Coronary artery (tissue), 2 donors: Measurements from ENCODE around the gene TANGO2.

Source experiments
- DNase-seq: peaks from one replicate; pipeline ENCODE4 v3.0.0-alpha.2; 2017; ENCODE audit warnings: low spot score
- H3K27ac ChIP-seq, 2 donors: fragments of 200-600 bp; sonication (generic); one replicate each; pipeline ENCODE4 v1.5.1; 2016 to 2019
- H3K4me3 ChIP-seq: fragments of 200-600 bp; sonication (generic); 2 replicates; pipeline ENCODE4 v1.5.1; 2016; ENCODE audit warnings: mild to moderate bottlenecking, moderate library complexity
- CTCF ChIP-seq: fragments of 200-600 bp; sonication (generic); IDR thresholded peaks from one replicate; pipeline ENCODE4 v1.5.1; 2019; ENCODE audit warnings: antibody characterized with exemption

TANGO2 gene

GRCh38 chr22:20093418-20094196 is 72.7 kb downstream of the TANGO2 start:
- Histone ChIP-seq H3K4me3 (no peak overlapping the region), H3K27ac (no peak overlapping the region)
- DNase-seq, result no peak
- TF ChIP-seq CTCF, result no peak

GRCh38 chr22:20094197-20094807 is 73.4 kb downstream of the TANGO2 start:
- H3K4me3 ChIP-seq, result no peak overlapping the region
- no peak for DNase-seq
- no peak for TF ChIP-seq CTCF
- no peak overlapping the region for H3K27ac ChIP-seq

- H3K27ac ChIP-seq, result no peak overlapping the region
- H3K4me3 ChIP-seq, result no peak overlapping the region
- no peak for TF ChIP-seq CTCF
- no peak for DNase-seq
These were observed 74.6 kb downstream of the TANGO2 start for GRCh38 chr22:20095521-20095920.

GRCh38 chr22:20096574-20097420 is 75.9 kb downstream of the TANGO2 start:
- DNase-seq, result no peak

GRCh38 chr22:20099099-20099711 is 78.3 kb downstream of the TANGO2 start:
- TF ChIP-seq CTCF, result no peak
- no peak for DNase-seq
- H3K27ac ChIP-seq, result no peak overlapping the region
- no peak overlapping the region for H3K4me3 ChIP-seq

More at GRCh38 chr22:20096574-20097420, 75.9 kb downstream of the TANGO2 start:
- no peak overlapping the region for H3K4me3 ChIP-seq
- H3K27ac ChIP-seq, result no peak overlapping the region
- TF ChIP-seq CTCF, result no peak

- H3K27ac ChIP-seq, result no peak overlapping the region
- no peak overlapping the region for H3K4me3 ChIP-seq
- DNase-seq, result no peak
- no peak for TF ChIP-seq CTCF
These were observed 80.7 kb downstream of the TANGO2 start for GRCh38 chr22:20101638-20102037.
